HCT116 (cell line): ENCODE data around the gene TMEM198. TPM values are rescaled to one million over a fixed set of nuclear protein-coding genes. Genes with fewer than 3 reads are reported as not detected.

Experiments used
- ATAC-seq: fragments of 200-7000 bp; cut with Tn5 transposase; 2 replicates; pipeline ENCODE4 v1.9.1; 2020; ENCODE audit warnings: mild to moderate bottlenecking, moderate library complexity
- BruUV-seq: library from RNA; stranded (reverse); fragments of 400-500 nt; replicated peaks from 2 replicates; lab custom pipeline; 2021; lab: Mats Ljungman, UMichigan
- CTCF ChIA-PET: fragments of 300-600 bp; sonication (Branson Sonifier 250); formaldehyde crosslinking; loops from one replicate; lab custom pipeline; 2021; ENCODE audit warnings: antibody characterized with exemption; lab: Charles Lee
- POLR2A ChIA-PET: fragments of 300-600, 350-600 bp; sonication (Branson Sonifier 250); formaldehyde crosslinking; loops from one replicate; lab custom pipeline; 2021; ENCODE audit warnings: antibody characterized with exemption; lab: Charles Lee
- RAD21 ChIA-PET, 2 experiments: fragments of 300-600 bp; sonication (Branson Sonifier 250); formaldehyde crosslinking; loops; one replicate each; lab custom pipeline; 2023; ENCODE audit warnings: low total read pairs in 2 of 2; ENCODE audit not compliant: uncharacterized antibody in 2 of 2, unreplicated experiment in 2 of 2, low non-redundant PET in 1 of 2; lab: Charles Lee
- DNase-seq: peaks from one replicate; pipeline ENCODE4 v3.0.0-alpha.2; 2010; ENCODE audit warnings: low read depth, low spot score
- H2AFZ ChIP-seq: fragments of 200-600 bp; shearing (Covaris generic), sonication (generic); 2 replicates; pipeline ENCODE4 v1.6.1; 2017; ENCODE audit warnings: low read depth, mixed run types, mixed read lengths, antibody characterized with exemption, low read length; ENCODE audit not compliant: poor library complexity, severe bottlenecking
- H3K27ac ChIP-seq: 2 replicates; pipeline ENCODE4 v1.5.1; 2012; ENCODE audit warnings: low read depth, low read length
- H3K27me3 ChIP-seq: fragments of 200-600 bp; sonication (generic); 2 replicates; pipeline ENCODE4 v1.6.1; 2016; ENCODE audit warnings: mixed run types, low read length, mixed read lengths; ENCODE audit not compliant: insufficient read depth
- H3K36me3 ChIP-seq, 2 experiments: fragments of 200-500 bp in 1 of 2; fragments of 200-600 bp in 1 of 2; sonication (Bioruptor generic) in 1 of 2; sonication (generic) in 1 of 2; 2 replicates each; pipeline versions ENCODE4 v1.5.1 to v1.6.1; 2014 to 2016; ENCODE audit warnings: low read length in 2 of 2, inconsistent platforms in 1 of 2, mixed read lengths in 1 of 2, mixed run types in 1 of 2; ENCODE audit not compliant: insufficient read depth in 2 of 2, control insufficient read depth in 1 of 2
- H3K4me1 ChIP-seq, 2 experiments: fragments of 200-600 bp in 1 of 2; sonication (generic) in 1 of 2; 2 replicates each; pipeline versions ENCODE4 v1.5.1 to v1.6.1; 2012 to 2017; ENCODE audit warnings: low read length in 2 of 2, inconsistent platforms in 1 of 2, mild to moderate bottlenecking in 1 of 2, mixed read lengths in 1 of 2, mixed run types in 1 of 2, moderate library complexity in 1 of 2; ENCODE audit not compliant: insufficient read depth in 2 of 2, control insufficient read depth in 1 of 2
- H3K4me2 ChIP-seq: fragments of 200-600 bp; sonication (generic); 2 replicates; pipeline ENCODE4 v1.6.1; 2017; ENCODE audit warnings: mixed run types, low read length, mixed read lengths
- H3K4me3 ChIP-seq, 2 experiments: fragments of 200-600 bp in 1 of 2; sonication (generic) in 1 of 2; replicated peaks in 1 of 2; 2 replicates each; pipeline ENCODE4 v1.5.1; 2011 to 2016; ENCODE audit warnings: low read length in 2 of 2, control low read depth in 1 of 2, low read depth in 1 of 2, mild to moderate bottlenecking in 1 of 2, mixed read lengths in 1 of 2, mixed run types in 1 of 2
- H3K79me2 ChIP-seq: fragments of 200-600 bp; sonication (generic); 2 replicates; pipeline ENCODE4 v1.6.1; 2017; ENCODE audit warnings: mild to moderate bottlenecking, mixed run types, low read length, moderate library complexity, mixed read lengths; ENCODE audit not compliant: insufficient read depth
- H3K9ac ChIP-seq: fragments of 200-600 bp; sonication (generic); 2 replicates; pipeline ENCODE4 v1.6.1; 2016; ENCODE audit warnings: low read length, mixed read lengths
- H3K9me2 ChIP-seq: fragments of 200-600 bp; sonication (generic), shearing (Covaris generic); 2 replicates; pipeline ENCODE4 v1.6.1; 2017; ENCODE audit warnings: mixed run types, mild to moderate bottlenecking, moderate library complexity; ENCODE audit not compliant: insufficient read depth
- H3K9me3 ChIP-seq, 2 experiments: fragments of 200-500 bp in 1 of 2; fragments of 200-600 bp in 1 of 2; sonication (Bioruptor generic) in 1 of 2; sonication (generic) in 1 of 2; 2 replicates each; pipeline ENCODE4 v1.6.1; 2014 to 2017; ENCODE audit warnings: low read length in 2 of 2, mixed read lengths in 2 of 2, inconsistent platforms in 1 of 2, low read depth in 1 of 2, mild to moderate bottlenecking in 1 of 2, mixed run types in 1 of 2, moderate library complexity in 1 of 2; ENCODE audit not compliant: control insufficient read depth in 1 of 2, insufficient read depth in 1 of 2
- H4K20me1 ChIP-seq: fragments of 200-600 bp; sonication (generic), shearing (Covaris generic); 2 replicates; pipeline ENCODE4 v1.6.1; 2017; ENCODE audit warnings: mixed run types, mild to moderate bottlenecking, moderate library complexity; ENCODE audit not compliant: insufficient read depth
- CBX3 ChIP-seq: IDR thresholded peaks from 2 replicates; pipeline ENCODE4 v1.6.1; 2012; ENCODE audit warnings: low read depth
- EGR1 ChIP-seq: IDR thresholded peaks from 2 replicates; pipeline ENCODE4 v1.6.1; 2012; ENCODE audit warnings: low read depth
- ELF1 ChIP-seq: IDR thresholded peaks from 2 replicates; pipeline ENCODE4 v1.6.1; 2012; ENCODE audit warnings: low read depth, borderline replicate concordance
- EZH2 ChIP-seq: fragments of 200-600 bp; sonication (generic); IDR thresholded peaks from 2 replicates; pipeline ENCODE4 v1.6.1; 2017; ENCODE audit warnings: antibody characterized with exemption, mixed run types
- JUND ChIP-seq: IDR thresholded peaks from 2 replicates; pipeline ENCODE4 v1.6.1; 2012
- POLR2A ChIP-seq: IDR thresholded peaks from 2 replicates; pipeline ENCODE4 v1.7.0; 2011; ENCODE audit warnings: borderline replicate concordance; ENCODE audit not compliant: insufficient read depth, insufficient read length; ENCODE audit errors: extremely low read depth
- POLR2AphosphoS5 ChIP-seq: IDR thresholded peaks from 2 replicates; pipeline ENCODE4 v1.6.1; 2011; ENCODE audit warnings: mild to moderate bottlenecking, low read depth, low read length, moderate library complexity
- SIN3A ChIP-seq: IDR thresholded peaks from 2 replicates; pipeline ENCODE4 v1.6.1; 2012; ENCODE audit warnings: low read depth
- ZFX ChIP-seq: fragments of 450-650 bp; IDR thresholded peaks from 2 replicates; pipeline ENCODE4 v1.6.1; 2017
- ZNF274 ChIP-seq: fragments of 200-500 bp; sonication (Bioruptor generic); IDR thresholded peaks from 2 replicates; pipeline ENCODE4 v1.6.1; 2014; ENCODE audit warnings: mild to moderate bottlenecking, low read depth, low read length, inconsistent platforms
- intact Hi-C: fragments of 100-400 bp; cut with micrococcal nuclease; formaldehyde crosslinking; loops from 2 replicates; pipeline ENCODE4 v1.10.0; 2022
- total RNA-seq: library from RNA; stranded (reverse); gene quantifications from one replicate; pipeline ENCODE4 v1.2.1, GENCODE V29; 2021; ENCODE audit not compliant: unreplicated experiment
- TF ChIP-seq, protein P1 (sequence below), 3 experiments: fragments of 200-600 bp in 1 of 3; sonication (generic) in 1 of 3; IDR thresholded peaks in 2 of 3; conservative IDR thresholded peaks in 1 of 3; 2 replicates each; pipeline ENCODE4 v1.5.1; 2012 to 2017; ENCODE audit warnings: low read depth in 2 of 3, low read length in 2 of 3, antibody characterized with exemption in 1 of 3, borderline replicate concordance in 1 of 3, control low read depth in 1 of 3, mild to moderate bottlenecking in 1 of 3, mixed read lengths in 1 of 3, mixed run types in 1 of 3, moderate library complexity in 1 of 3; ENCODE audit not compliant: insufficient read depth in 1 of 3
- TF ChIP-seq, protein P2 (sequence below): IDR thresholded peaks from 2 replicates; pipeline ENCODE4 v1.6.1; 2012

TMEM198 gene
- total RNA-seq, 1 experiment from 2014 or later, result 2.1 TPM

DNA sequence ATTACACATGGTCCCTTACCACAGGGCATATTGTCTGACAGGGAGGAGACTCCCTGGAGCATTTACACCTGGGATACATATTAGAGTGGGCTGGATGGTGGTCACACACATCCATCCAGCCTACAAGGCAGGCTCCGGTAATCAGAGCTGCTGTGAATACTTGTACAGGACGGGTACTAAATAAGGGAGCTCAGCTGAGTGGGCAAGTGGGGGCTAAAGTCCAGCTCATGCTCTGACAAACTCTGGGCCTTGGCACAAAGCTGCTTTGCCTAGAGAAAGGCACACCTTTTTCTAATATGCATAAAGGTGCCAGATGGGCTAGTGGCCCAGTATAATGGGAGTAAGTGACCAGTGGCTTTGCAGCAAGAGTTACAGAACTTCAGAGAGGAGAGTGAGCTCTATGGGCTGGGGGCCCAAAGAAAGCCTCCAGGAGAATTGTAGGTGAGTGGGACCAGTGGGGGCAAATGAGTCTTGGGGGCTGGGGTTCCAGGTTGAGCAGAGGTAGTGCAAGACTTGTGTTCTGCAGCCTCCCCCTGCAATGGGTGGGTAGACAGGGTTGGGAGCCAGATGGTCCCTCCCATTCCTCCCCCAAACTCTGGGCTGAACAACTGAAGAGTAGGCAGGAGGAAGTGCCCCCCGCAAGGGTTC lies 1.6 kb downstream of the TMEM198 start:
- CTCF ChIA-PET, result no interaction called here
- no peak overlapping the region for H3K4me2 ChIP-seq

DNA sequence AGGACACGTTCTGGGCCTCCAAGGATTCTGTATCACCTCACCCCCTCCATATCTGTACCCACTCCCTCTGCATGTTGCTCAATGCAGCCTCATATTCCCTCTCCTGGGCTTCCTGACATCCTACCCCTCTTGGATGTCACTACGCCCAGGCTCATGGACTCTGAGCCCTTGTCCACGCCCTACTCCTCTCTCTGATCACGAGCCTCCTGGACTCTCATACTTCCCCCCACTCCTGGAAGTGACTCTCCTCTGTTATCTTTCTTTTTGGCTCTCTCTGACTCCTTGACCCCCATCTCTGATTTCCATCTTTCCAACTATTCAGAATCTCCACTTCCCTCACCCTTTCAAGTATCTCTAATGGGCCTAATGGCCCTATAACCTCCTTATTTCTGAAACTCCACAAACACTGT lies 2.1 kb downstream of the TMEM198 start:
- H3K4me2 ChIP-seq, result no peak overlapping the region
- no peak overlapping the region for H2AFZ ChIP-seq
- TF ChIP-seq POLR2AphosphoS5, result no peak
- no peak for TF ChIP-seq ZFX
- TF ChIP-seq, protein P1, sequence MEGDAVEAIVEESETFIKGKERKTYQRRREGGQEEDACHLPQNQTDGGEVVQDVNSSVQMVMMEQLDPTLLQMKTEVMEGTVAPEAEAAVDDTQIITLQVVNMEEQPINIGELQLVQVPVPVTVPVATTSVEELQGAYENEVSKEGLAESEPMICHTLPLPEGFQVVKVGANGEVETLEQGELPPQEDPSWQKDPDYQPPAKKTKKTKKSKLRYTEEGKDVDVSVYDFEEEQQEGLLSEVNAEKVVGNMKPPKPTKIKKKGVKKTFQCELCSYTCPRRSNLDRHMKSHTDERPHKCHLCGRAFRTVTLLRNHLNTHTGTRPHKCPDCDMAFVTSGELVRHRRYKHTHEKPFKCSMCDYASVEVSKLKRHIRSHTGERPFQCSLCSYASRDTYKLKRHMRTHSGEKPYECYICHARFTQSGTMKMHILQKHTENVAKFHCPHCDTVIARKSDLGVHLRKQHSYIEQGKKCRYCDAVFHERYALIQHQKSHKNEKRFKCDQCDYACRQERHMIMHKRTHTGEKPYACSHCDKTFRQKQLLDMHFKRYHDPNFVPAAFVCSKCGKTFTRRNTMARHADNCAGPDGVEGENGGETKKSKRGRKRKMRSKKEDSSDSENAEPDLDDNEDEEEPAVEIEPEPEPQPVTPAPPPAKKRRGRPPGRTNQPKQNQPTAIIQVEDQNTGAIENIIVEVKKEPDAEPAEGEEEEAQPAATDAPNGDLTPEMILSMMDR (IDR thresholded peaks at IDR 0.05 in 2 of 3, conservative IDR thresholded peaks at IDR 0.05 in 1 of 3; ENCODE audit: borderline replicate concordance in 1 of 3, insufficient read depth in 1 of 3, low read depth in 2 of 3, low read length in 2 of 3), result no peak
- no peak for TF ChIP-seq JUND
- TF ChIP-seq ZNF274, result no peak
- no peak for TF ChIP-seq SIN3A
- TF ChIP-seq EZH2, result no peak
- TF ChIP-seq ELF1, result no peak
- H3K4me3 ChIP-seq, result no peak overlapping the region
- peaks cover 33% of the 10 kb centered on the region for H3K79me2 ChIP-seq
- POLR2A ChIA-PET, result interaction anchor here (0.6 kb wide), 1 partner anchor 103 kb away, joined by 3 read pairs; no protein-coding TSS in a partner anchor
- intact Hi-C loops, result no loop called here
- H3K9ac ChIP-seq, result no peak overlapping the region
- H3K4me1 ChIP-seq, result peaks cover 1 to 31% of the 10 kb centered on the region in 2 experiments; a peak in 3 of 4 replicates
- peaks cover 2 to 12% of the 10 kb centered on the region in 2 experiments; a peak in 2 of 4 replicates for H3K36me3 ChIP-seq
- RAD21 ChIA-PET, result no interaction called here
- CTCF ChIA-PET, result no interaction called here
- H3K9me2 ChIP-seq, result no peaks in the 10 kb centered on the region
- no peaks in the 10 kb centered on the region for H3K9me3 ChIP-seq
- DNase-seq (no peak), ATAC-seq (no peak)
- no TSS peak for BruUV-seq
- no peaks in the 10 kb centered on the region for H3K27me3 ChIP-seq
- no peak overlapping the region for H3K27ac ChIP-seq
- H4K20me1 ChIP-seq, result peaks cover 5% of the 10 kb centered on the region; the same call in 1 of the 2 replicates

More for the DNA sequence above, 1.6 kb downstream of the TMEM198 start:
- DNase-seq (no peak), ATAC-seq (no peak)
- TF ChIP-seq SIN3A, result no peak
- no peak for TF ChIP-seq EGR1
- no peak for TF ChIP-seq POLR2A
- TF ChIP-seq CBX3, result no peak
- TF ChIP-seq EZH2, result no peak
- TF ChIP-seq, protein P2, sequence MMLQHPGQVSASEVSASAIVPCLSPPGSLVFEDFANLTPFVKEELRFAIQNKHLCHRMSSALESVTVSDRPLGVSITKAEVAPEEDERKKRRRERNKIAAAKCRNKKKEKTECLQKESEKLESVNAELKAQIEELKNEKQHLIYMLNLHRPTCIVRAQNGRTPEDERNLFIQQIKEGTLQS, result no peak
- TF ChIP-seq POLR2AphosphoS5, result no peak
- TF ChIP-seq ZNF274, result no peak
- peaks cover 0 to 31% of the 10 kb centered on the region in 2 experiments; a peak in 2 of 4 replicates for H3K4me1 ChIP-seq
- no peak overlapping the region for H2AFZ ChIP-seq
- no peaks in the 10 kb centered on the region for H3K9me3 ChIP-seq
- RAD21 ChIA-PET, result no interaction called here
- H3K9me2 ChIP-seq, result no peaks in the 10 kb centered on the region
- BruUV-seq, result no TSS peak
- H3K79me2 ChIP-seq, result peaks cover 33% of the 10 kb centered on the region
- H4K20me1 ChIP-seq, result peaks cover 6% of the 10 kb centered on the region; the same call in 1 of the 2 replicates
- H3K4me3 ChIP-seq, result no peak overlapping the region
- H3K27me3 ChIP-seq, result no peaks in the 10 kb centered on the region
- H3K27ac ChIP-seq, result no peak overlapping the region
- POLR2A ChIA-PET, result interaction anchor here (0.5 to 0.6 kb wide), 2 partner anchors 23 to 103 kb away, joined by 3 to 7 read pairs; no protein-coding TSS in a partner anchor
- peaks cover 2 to 18% of the 10 kb centered on the region in 2 experiments; a peak in 3 of 4 replicates for H3K36me3 ChIP-seq
- no peak overlapping the region for H3K9ac ChIP-seq
- intact Hi-C loops, result no loop called here
